A549 (cell line): ENCODE measurements around the gene CRIP3. TPM values are rescaled to one million over a fixed set of nuclear protein-coding genes. Genes with fewer than 3 reads are reported as not detected.

Experiments used
- ATAC-seq, 2 experiments: fragments of 200-7000 bp in 1 of 2; fragments of >200 bp in 1 of 2; cut with Nextera tagmentation in 1 of 2; cut with Tn5 transposase in 1 of 2; 3 replicates each; pipeline versions ENCODE4 v1.8.0 to v1.9.1; 2018 to 2020; ENCODE audit warnings: mild to moderate bottlenecking in 1 of 2, moderate library complexity in 1 of 2
- CTCF ChIA-PET: fragments of 300-600 bp; sonication (Branson Sonifier 250); formaldehyde crosslinking; extraction: SDS; loops from one replicate; lab custom pipeline; 2021; ENCODE audit warnings: antibody characterized with exemption, inconsistent platforms; lab: Yijun Ruan, JAX
- POLR2A ChIA-PET: fragments of 350-600 bp; formaldehyde crosslinking; extraction: SDS; loops from one replicate; lab custom pipeline; 2021; ENCODE audit warnings: antibody characterized with exemption, inconsistent platforms; lab: Yijun Ruan, JAX
- DNase-seq, 2 experiments: peaks; one replicate each; pipeline versions ENCODE4 v3.0.0 to v3.0.0-alpha.2; 2011 to 2016; ENCODE audit warnings: low read depth in 1 of 2, low spot score in 1 of 2
- FAIRE-seq: peaks from 2 replicates; lab custom pipeline; 2011; peaks lifted over from hg19 to GRCh38; lab: Jason Lieb, UNC
- H3K27ac ChIP-seq, 2 experiments: fragments of >200 bp; sonication (Bioruptor Twin); formaldehyde crosslinking; 3 replicates each; pipeline ENCODE4 v1.5.1; 2016 to 2017
- H3K4me1 ChIP-seq: fragments of >200 bp; sonication (Bioruptor Twin); formaldehyde crosslinking; 3 replicates; pipeline ENCODE4 v1.6.1; 2016
- H3K4me2 ChIP-seq: fragments of >200 bp; sonication (Bioruptor Twin); formaldehyde crosslinking; 3 replicates; pipeline ENCODE4 v1.6.1; 2016
- H3K4me3 ChIP-seq: fragments of >200 bp; sonication (Bioruptor Twin); formaldehyde crosslinking; 3 replicates; pipeline ENCODE4 v1.5.1; 2016
- H3K9me3 ChIP-seq: fragments of >200 bp; sonication (Bioruptor Twin); formaldehyde crosslinking; 3 replicates; pipeline ENCODE4 v1.6.1; 2016
- ATOH8 ChIP-seq: fragments of 250-450 bp; sonication (Bioruptor Pico); IDR thresholded peaks from 2 replicates; pipeline ENCODE4 v1.5.0; 2020; ENCODE audit warnings: low read depth, mild to moderate bottlenecking, moderate library complexity
- BHLHE40 ChIP-seq: IDR thresholded peaks from 2 replicates; pipeline ENCODE4 v1.6.1; 2012; ENCODE audit warnings: low read depth, low read length, inconsistent platforms
- CHD2 ChIP-seq: fragments of 150-350 bp; IDR thresholded peaks from 2 replicates; pipeline ENCODE4 v1.6.1; 2014; ENCODE audit warnings: low read length; ENCODE audit not compliant: partially characterized antibody
- CTCF ChIP-seq: fragments of >200 bp; sonication (Bioruptor Twin); formaldehyde crosslinking; IDR thresholded peaks from 3 replicates; pipeline ENCODE4 v1.5.1; 2016
- EHF ChIP-seq: fragments of 250-450 bp; sonication (Bioruptor Pico); IDR thresholded peaks from 2 replicates; pipeline ENCODE4 v1.5.0; 2020; ENCODE audit warnings: mild to moderate bottlenecking
- EP300 ChIP-seq, 2 experiments: fragments of >200 bp; sonication (Bioruptor Twin); formaldehyde crosslinking; IDR thresholded peaks; 2 replicates in 1 of 2; 3 replicates in 1 of 2; pipeline ENCODE4 v1.6.1; 2016 to 2017
- FOSB ChIP-seq: fragments of 250-450 bp; sonication (Bioruptor Pico); IDR thresholded peaks from 2 replicates; pipeline ENCODE4 v1.5.0; 2020; ENCODE audit warnings: mild to moderate bottlenecking, moderate library complexity
- FOSL2 ChIP-seq, 2 experiments: fragments of 450-650 bp in 1 of 2; fragments of >200 bp in 1 of 2; sonication (Bioruptor Twin) in 1 of 2; formaldehyde crosslinking; IDR thresholded peaks; 2 replicates each; pipeline versions ENCODE4 v1.5.0 to v1.6.1; 2016 to 2020; ENCODE audit warnings: mild to moderate bottlenecking in 1 of 2, moderate library complexity in 1 of 2
- FOXS1 ChIP-seq: fragments of 250-450 bp; sonication (Bioruptor Pico); IDR thresholded peaks from 2 replicates; pipeline ENCODE4 v1.5.0; 2020; ENCODE audit warnings: mild to moderate bottlenecking, moderate library complexity
- GATA3 ChIP-seq: IDR thresholded peaks from 2 replicates; pipeline ENCODE4 v1.6.1; 2012; ENCODE audit warnings: borderline replicate concordance
- HOXA7 ChIP-seq: fragments of 250-450 bp; sonication (Bioruptor Pico); IDR thresholded peaks from 2 replicates; pipeline ENCODE4 v1.5.0; 2020; ENCODE audit warnings: mild to moderate bottlenecking, moderate library complexity
- HOXB13 ChIP-seq: fragments of 250-450 bp; sonication (Bioruptor Pico); IDR thresholded peaks from 2 replicates; pipeline ENCODE4 v1.5.0; 2020; ENCODE audit warnings: low read depth, mild to moderate bottlenecking, moderate library complexity
- KDM1A ChIP-seq: fragments of 200-600 bp; sonication (generic); IDR thresholded peaks from 2 replicates; pipeline ENCODE4 v1.6.1; 2016; ENCODE audit warnings: low read depth, mild to moderate bottlenecking
- PBX3 ChIP-seq: IDR thresholded peaks from 2 replicates; pipeline ENCODE4 v1.6.1; 2012
- POLR2AphosphoS2 ChIP-seq: conservative IDR thresholded peaks from 2 replicates; pipeline ENCODE4 v1.6.1; 2012; ENCODE audit warnings: low read length, improper control_type of control experiment, inconsistent platforms
- RFX5 ChIP-seq: fragments of 450-650 bp; IDR thresholded peaks from 2 replicates; pipeline ENCODE4 v1.7.1; 2014; ENCODE audit warnings: antibody characterized with exemption, mild to moderate bottlenecking, moderate library complexity
- RNF2 ChIP-seq: fragments of 200-600 bp; sonication (generic); IDR thresholded peaks from 2 replicates; pipeline ENCODE4 v1.6.1; 2016; ENCODE audit warnings: low read depth, mild to moderate bottlenecking, antibody characterized with exemption, moderate library complexity, borderline replicate concordance
- SREBF2 ChIP-seq: fragments of 450-650 bp; IDR thresholded peaks from 2 replicates; pipeline ENCODE4 v1.6.1; 2014; ENCODE audit warnings: mild to moderate bottlenecking, moderate library complexity
- ZC3H11A ChIP-seq: fragments of 450-650 bp; IDR thresholded peaks from 2 replicates; pipeline ENCODE4 v1.6.1; 2014; ENCODE audit warnings: antibody characterized with exemption, mild to moderate bottlenecking
- ZSCAN20 ChIP-seq: fragments of 250-450 bp; sonication (Bioruptor Pico); IDR thresholded peaks from 2 replicates; pipeline ENCODE4 v1.8.0; 2022; ENCODE audit warnings: mild to moderate bottlenecking, moderate library complexity
- WGBS: methylation state at CpG from one replicate; pipeline ENCODE4 v1.1.6; 2017; ENCODE audit errors: missing lambda C conversion rate; 5-methylcytosine and 5-hydroxymethylcytosine counted together
- polyA plus RNA-seq, 4 experiments: library from polyadenylated mRNA; depleted of rRNA in 3 of 4; stranded (reverse); fragments of >200 nt; fragmentation: RNase III in 1 of 4; extraction: RNeasy Plus Mini Kit Qiagen cat#74134 plus additional on column Dnase treatment in 1 of 4; gene quantifications; 2 replicates in 3 of 4; 3 replicates in 1 of 4; pipeline ENCODE4 v1.2.3, GENCODE V29; 2011 to 2017
- TF ChIP-seq, protein P1 (sequence below): fragments of >200 bp; sonication (Bioruptor Twin); formaldehyde crosslinking; IDR thresholded peaks from 2 replicates; pipeline ENCODE4 v1.6.1; 2016

Gene CRIP3
- polyA plus RNA-seq, 2 of the 4 experiments (the other 2 are of a cell fraction), result 1.3 to 2.8 TPM

- no peak for DNase-seq
- Histone ChIP-seq H3K4me3 (no peak overlapping the region), H3K4me2 (no peak overlapping the region), H3K27ac (no peak overlapping the region)
- POLR2A ChIA-PET, result no interaction called here
- TF ChIP-seq RNF2, result no peak
- TF ChIP-seq HOXB13, result no peak
- TF ChIP-seq HOXA7 (CRISPR knock-in tag), result no peak
- TF ChIP-seq CTCF, result no peak
- TF ChIP-seq BHLHE40, result no peak
- no peak for TF ChIP-seq ZC3H11A
- no peak for TF ChIP-seq EHF (CRISPR knock-in tag)
- no peak for TF ChIP-seq ZSCAN20
- TF ChIP-seq FOSL2 (IDR thresholded peaks at IDR 0.05), result no peak
- no peak for TF ChIP-seq FOSL2 (CRISPR knock-in tag; IDR thresholded peaks at IDR 0.05)
- no peak for TF ChIP-seq PBX3
- TF ChIP-seq FOSB (CRISPR knock-in tag), result no peak
- no peak for TF ChIP-seq ATOH8 (CRISPR knock-in tag)
- TF ChIP-seq, all 56 proteins: peak for 0
- WGBS, result 68% methylated on average over 7 of the region's 7 CpGs
- no peaks in the 10 kb centered on the region for H3K9me3 ChIP-seq
- FAIRE-seq, result no peak
- CTCF ChIA-PET, result interaction anchor here (1.0 to 3.0 kb wide), 5 partner anchors 19 to 238 kb away, joined by 3 to 14 read pairs (median 6); partner anchors contain the start of genes CRIP3 and DNPH1
- ATAC-seq, result no peak
- H3K4me1 ChIP-seq, result peaks cover 30% of the 10 kb centered on the region
These were observed 40.8 kb downstream of the CRIP3 start for GRCh38 chr6:43267619-43268354.

DNA sequence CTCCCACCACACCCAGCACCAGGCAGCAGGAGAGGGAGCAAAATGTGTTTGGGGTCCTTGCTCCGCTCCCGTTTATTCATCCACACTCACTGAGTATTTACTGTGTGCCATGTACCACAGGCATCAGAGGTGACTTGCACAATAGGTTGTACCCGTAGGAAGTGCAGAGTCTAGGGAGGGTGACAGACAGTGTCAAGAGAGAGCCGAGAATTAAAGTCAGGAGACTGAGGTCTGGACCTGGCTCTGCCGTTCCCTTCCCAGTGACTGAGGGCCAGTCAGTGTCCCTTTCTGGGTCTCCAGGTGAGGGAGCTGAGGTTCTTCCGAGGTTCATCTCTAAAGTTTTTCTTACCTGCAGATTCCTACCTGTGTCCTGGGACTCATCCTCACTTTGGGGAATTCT, 43.1 kb downstream of the CRIP3 start:
- TF ChIP-seq FOSB (CRISPR knock-in tag), result no peak
- no peak for TF ChIP-seq CHD2
- no peak for TF ChIP-seq PBX3
- no peak for TF ChIP-seq FOXS1
- TF ChIP-seq ZSCAN20, result no peak
- no peak for TF ChIP-seq SREBF2
- no peak for TF ChIP-seq FOSL2 (IDR thresholded peaks at IDR 0.05)
- TF ChIP-seq FOSL2 (CRISPR knock-in tag; IDR thresholded peaks at IDR 0.05), result no peak
- no peak for TF ChIP-seq KDM1A
- TF ChIP-seq HOXA7 (CRISPR knock-in tag), result no peak
- TF ChIP-seq ATOH8 (CRISPR knock-in tag), result no peak
- TF ChIP-seq POLR2AphosphoS2, result no peak
- TF ChIP-seq EP300 (IDR thresholded peaks at IDR 0.05), result no peak
- TF ChIP-seq, protein P1, sequence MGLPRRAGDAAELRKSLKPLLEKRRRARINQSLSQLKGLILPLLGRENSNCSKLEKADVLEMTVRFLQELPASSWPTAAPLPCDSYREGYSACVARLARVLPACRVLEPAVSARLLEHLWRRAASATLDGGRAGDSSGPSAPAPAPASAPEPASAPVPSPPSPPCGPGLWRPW, result no peak
- TF ChIP-seq CTCF, result no peak
- no peak for TF ChIP-seq RFX5
- no peak for TF ChIP-seq GATA3
- no peak for TF ChIP-seq ZC3H11A
- H3K4me1 ChIP-seq, result peaks cover 24% of the 10 kb centered on the region
- no peak for ATAC-seq
- H3K4me3 ChIP-seq, result no peak overlapping the region
- H3K9me3 ChIP-seq, result no peaks in the 10 kb centered on the region
- DNase-seq, result no peak
- H3K27ac ChIP-seq, result no peak overlapping the region
- FAIRE-seq, result no peak
- ChIA-PET POLR2A (no interaction called here), CTCF (interaction anchor here (1.3 to 5.1 kb wide), 5 partner anchors 70 to 241 kb away, joined by 3 to 38 read pairs (median 16); no protein-coding TSS in a partner anchor)
- WGBS, result 68% methylated on average over 5 of the region's 6 CpGs
- H3K4me2 ChIP-seq, result no peak overlapping the region
